ENCODE measurements around the gene SLC50A1.

- TF ChIP-seq, protein P1, sequence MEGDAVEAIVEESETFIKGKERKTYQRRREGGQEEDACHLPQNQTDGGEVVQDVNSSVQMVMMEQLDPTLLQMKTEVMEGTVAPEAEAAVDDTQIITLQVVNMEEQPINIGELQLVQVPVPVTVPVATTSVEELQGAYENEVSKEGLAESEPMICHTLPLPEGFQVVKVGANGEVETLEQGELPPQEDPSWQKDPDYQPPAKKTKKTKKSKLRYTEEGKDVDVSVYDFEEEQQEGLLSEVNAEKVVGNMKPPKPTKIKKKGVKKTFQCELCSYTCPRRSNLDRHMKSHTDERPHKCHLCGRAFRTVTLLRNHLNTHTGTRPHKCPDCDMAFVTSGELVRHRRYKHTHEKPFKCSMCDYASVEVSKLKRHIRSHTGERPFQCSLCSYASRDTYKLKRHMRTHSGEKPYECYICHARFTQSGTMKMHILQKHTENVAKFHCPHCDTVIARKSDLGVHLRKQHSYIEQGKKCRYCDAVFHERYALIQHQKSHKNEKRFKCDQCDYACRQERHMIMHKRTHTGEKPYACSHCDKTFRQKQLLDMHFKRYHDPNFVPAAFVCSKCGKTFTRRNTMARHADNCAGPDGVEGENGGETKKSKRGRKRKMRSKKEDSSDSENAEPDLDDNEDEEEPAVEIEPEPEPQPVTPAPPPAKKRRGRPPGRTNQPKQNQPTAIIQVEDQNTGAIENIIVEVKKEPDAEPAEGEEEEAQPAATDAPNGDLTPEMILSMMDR (IDR thresholded peaks at IDR 0.05; ENCODE audit: insufficient read depth, low read depth, low read length): no peak
- TF ChIP-seq EZH2 (IDR thresholded peaks at IDR 0.05; ENCODE audit: insufficient read depth, low read length): no peak
Measured at GRCh38 chr1:155130272-155131006, 5.2 kb upstream of the SLC50A1 start.

All from astrocyte (in vitro differentiated cells and primary cell).